Dendritic cell treated with granulocyte-macrophage colony-stimulating factor and Interleukin-4, amounts not matched to agents 40 ng/mL and 50 ng/mL, for 4 days (primary cell): ENCODE measurements around the gene ENPP7.

Source experiments
- H3K27ac Mint-ChIP-seq: one replicate; pipeline ENCODE4 v1.8.0; 2022; ENCODE audit warnings: mild to moderate bottlenecking, mixed read lengths
- H3K27me3 Mint-ChIP-seq: one replicate; pipeline ENCODE4 v1.8.0; 2022; ENCODE audit warnings: mild to moderate bottlenecking, mixed read lengths
- H3K36me3 Mint-ChIP-seq: one replicate; pipeline ENCODE4 v1.8.0; 2022; ENCODE audit warnings: low read depth, mixed read lengths
- H3K4me1 Mint-ChIP-seq: one replicate; pipeline ENCODE4 v1.8.0; 2022; ENCODE audit warnings: low read depth, mixed read lengths
- H3K4me3 Mint-ChIP-seq: one replicate; pipeline ENCODE4 v1.8.0; 2022; ENCODE audit warnings: mild to moderate bottlenecking, moderate library complexity, mixed read lengths
- H3K9me3 Mint-ChIP-seq: one replicate; pipeline ENCODE4 v1.8.0; 2022; ENCODE audit warnings: mixed read lengths
- intact Hi-C: fragments of 100-400 bp; cut with micrococcal nuclease; formaldehyde crosslinking; loops from one replicate; pipeline ENCODE4 v1.15.0; 2022

The ENPP7 gene

GRCh38 chr17:79713391-79713790 is 17.4 kb upstream of the ENPP7 start:
- no peak overlapping the region for H3K4me3 Mint-ChIP-seq
- H3K4me1 Mint-ChIP-seq = peaks cover 3% of the 10 kb centered on the region
- H3K36me3 Mint-ChIP-seq = no peaks in the 10 kb centered on the region
- intact Hi-C loops = no loop called here
- H3K27me3 Mint-ChIP-seq = peaks cover 27% of the 10 kb centered on the region
- H3K9me3 Mint-ChIP-seq = no peaks in the 10 kb centered on the region
- no peak overlapping the region for H3K27ac Mint-ChIP-seq

- H3K4me3 Mint-ChIP-seq = no peak overlapping the region
- peaks cover 25% of the 10 kb centered on the region for H3K27me3 Mint-ChIP-seq
- no peak overlapping the region for H3K27ac Mint-ChIP-seq
- H3K9me3 Mint-ChIP-seq = no peaks in the 10 kb centered on the region
- intact Hi-C loops = no loop called here
- no peaks in the 10 kb centered on the region for H3K4me1 Mint-ChIP-seq
- H3K36me3 Mint-ChIP-seq = no peaks in the 10 kb centered on the region
Measured at GRCh38 chr17:79714176-79715097, 16.3 kb upstream of the ENPP7 start.

GRCh38 chr17:79715098-79715942 is 15.4 kb upstream of the ENPP7 start:
- Mint-ChIP-seq H3K4me1 (no peaks in the 10 kb centered on the region), H3K36me3 (no peaks in the 10 kb centered on the region), H3K27me3 (peaks cover 27% of the 10 kb centered on the region), H3K27ac (no peak overlapping the region), H3K4me3 (no peak overlapping the region), H3K9me3 (no peaks in the 10 kb centered on the region)
- intact Hi-C loops = no loop called here

- intact Hi-C loops = no loop called here
- Mint-ChIP-seq H3K4me1 (no peaks in the 10 kb centered on the region), H3K9me3 (no peaks in the 10 kb centered on the region), H3K36me3 (no peaks in the 10 kb centered on the region), H3K27me3 (peaks cover 29% of the 10 kb centered on the region), H3K27ac (no peak overlapping the region), H3K4me3 (no peak overlapping the region)
Measured at GRCh38 chr17:79715943-79716797, 14.6 kb upstream of the ENPP7 start.

GRCh38 chr17:79720705-79721292 is 9.9 kb upstream of the ENPP7 start:
- Mint-ChIP-seq H3K9me3 (no peaks in the 10 kb centered on the region), H3K27ac (no peak overlapping the region), H3K4me1 (no peaks in the 10 kb centered on the region), H3K4me3 (no peak overlapping the region), H3K27me3 (peaks cover 5% of the 10 kb centered on the region), H3K36me3 (no peaks in the 10 kb centered on the region)
- intact Hi-C loops = no loop called here

- intact Hi-C loops = no loop called here
- Mint-ChIP-seq H3K4me1 (no peaks in the 10 kb centered on the region), H3K27me3 (peaks cover 6% of the 10 kb centered on the region), H3K36me3 (no peaks in the 10 kb centered on the region), H3K4me3 (no peak overlapping the region), H3K9me3 (no peaks in the 10 kb centered on the region), H3K27ac (no peak overlapping the region)
Measured at GRCh38 chr17:79721993-79722671, 8.6 kb upstream of the ENPP7 start.

- no peaks in the 10 kb centered on the region for H3K4me1 Mint-ChIP-seq
- H3K4me3 Mint-ChIP-seq = no peak overlapping the region
- H3K36me3 Mint-ChIP-seq = no peaks in the 10 kb centered on the region
- H3K9me3 Mint-ChIP-seq = no peaks in the 10 kb centered on the region
- intact Hi-C loops = no loop called here
- H3K27me3 Mint-ChIP-seq = peaks cover 6% of the 10 kb centered on the region
- no peak overlapping the region for H3K27ac Mint-ChIP-seq
Measured at GRCh38 chr17:79722787-79723186, 8.0 kb upstream of the ENPP7 start.

GRCh38 chr17:79728169-79728907 is 2.4 kb upstream of the ENPP7 start:
- Mint-ChIP-seq H3K27me3 (peaks cover 2% of the 10 kb centered on the region), H3K9me3 (no peaks in the 10 kb centered on the region), H3K27ac (peak overlapping the region; percentile 90), H3K36me3 (no peaks in the 10 kb centered on the region), H3K4me3 (peak overlapping the region; percentile 89), H3K4me1 (peaks cover 21% of the 10 kb centered on the region)
- intact Hi-C loops = no loop called here

- Mint-ChIP-seq H3K27ac (peak overlapping the region; percentile 90), H3K4me3 (peak overlapping the region; percentile 2), H3K27me3 (peaks cover 2% of the 10 kb centered on the region), H3K4me1 (peaks cover 24% of the 10 kb centered on the region), H3K9me3 (no peaks in the 10 kb centered on the region), H3K36me3 (no peaks in the 10 kb centered on the region)
- intact Hi-C loops = no loop called here
Measured at GRCh38 chr17:79728908-79729471, 1.8 kb upstream of the ENPP7 start.

GRCh38 chr17:79729761-79730160 is 982 bp upstream of the ENPP7 start:
- H3K4me3 Mint-ChIP-seq = no peak overlapping the region
- H3K27ac Mint-ChIP-seq = no peak overlapping the region
- intact Hi-C loops = no loop called here
- H3K27me3 Mint-ChIP-seq = peaks cover 2% of the 10 kb centered on the region
- H3K4me1 Mint-ChIP-seq = peaks cover 24% of the 10 kb centered on the region
- no peaks in the 10 kb centered on the region for H3K9me3 Mint-ChIP-seq
- no peaks in the 10 kb centered on the region for H3K36me3 Mint-ChIP-seq

- Mint-ChIP-seq H3K27me3 (peaks cover 2% of the 10 kb centered on the region), H3K36me3 (no peaks in the 10 kb centered on the region), H3K4me3 (no peak overlapping the region), H3K9me3 (no peaks in the 10 kb centered on the region), H3K4me1 (peaks cover 24% of the 10 kb centered on the region), H3K27ac (no peak overlapping the region)
- intact Hi-C loops = no loop called here
Measured at GRCh38 chr17:79730437-79730768, 340 bp upstream of the ENPP7 start.

- no peaks in the 10 kb centered on the region for H3K36me3 Mint-ChIP-seq
- H3K27ac Mint-ChIP-seq = peak overlapping the region; percentile 64
- intact Hi-C loops = no loop called here
- H3K27me3 Mint-ChIP-seq = peaks cover 2% of the 10 kb centered on the region
- H3K9me3 Mint-ChIP-seq = no peaks in the 10 kb centered on the region
- peaks cover 29% of the 10 kb centered on the region for H3K4me1 Mint-ChIP-seq
- no peak overlapping the region for H3K4me3 Mint-ChIP-seq
Measured at GRCh38 chr17:79732254-79732653, 1.5 kb downstream of the ENPP7 start.
